Measurements from ENCODE around the gene IL1F10.

DNA sequence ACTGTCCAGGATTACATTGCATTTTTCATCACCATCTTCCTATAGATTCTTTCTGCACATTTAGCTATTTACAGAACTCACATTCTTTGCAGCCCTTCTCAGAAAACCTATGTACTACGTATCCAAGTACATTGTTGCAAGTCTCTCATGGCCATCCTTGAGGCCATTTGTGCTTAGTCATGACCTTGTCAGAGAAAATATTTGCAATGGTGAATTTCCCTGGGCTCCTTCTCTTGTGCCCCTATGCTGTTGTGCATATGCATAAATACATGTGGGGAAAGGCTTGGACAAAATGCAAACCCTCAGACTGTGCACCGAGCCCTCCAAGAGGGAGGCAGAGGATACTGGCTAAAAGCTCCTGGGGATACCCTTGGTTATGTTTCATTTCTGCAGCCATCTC, 43.0 kb upstream of the IL1F10 start:
- TF ChIP-seq, protein P1, sequence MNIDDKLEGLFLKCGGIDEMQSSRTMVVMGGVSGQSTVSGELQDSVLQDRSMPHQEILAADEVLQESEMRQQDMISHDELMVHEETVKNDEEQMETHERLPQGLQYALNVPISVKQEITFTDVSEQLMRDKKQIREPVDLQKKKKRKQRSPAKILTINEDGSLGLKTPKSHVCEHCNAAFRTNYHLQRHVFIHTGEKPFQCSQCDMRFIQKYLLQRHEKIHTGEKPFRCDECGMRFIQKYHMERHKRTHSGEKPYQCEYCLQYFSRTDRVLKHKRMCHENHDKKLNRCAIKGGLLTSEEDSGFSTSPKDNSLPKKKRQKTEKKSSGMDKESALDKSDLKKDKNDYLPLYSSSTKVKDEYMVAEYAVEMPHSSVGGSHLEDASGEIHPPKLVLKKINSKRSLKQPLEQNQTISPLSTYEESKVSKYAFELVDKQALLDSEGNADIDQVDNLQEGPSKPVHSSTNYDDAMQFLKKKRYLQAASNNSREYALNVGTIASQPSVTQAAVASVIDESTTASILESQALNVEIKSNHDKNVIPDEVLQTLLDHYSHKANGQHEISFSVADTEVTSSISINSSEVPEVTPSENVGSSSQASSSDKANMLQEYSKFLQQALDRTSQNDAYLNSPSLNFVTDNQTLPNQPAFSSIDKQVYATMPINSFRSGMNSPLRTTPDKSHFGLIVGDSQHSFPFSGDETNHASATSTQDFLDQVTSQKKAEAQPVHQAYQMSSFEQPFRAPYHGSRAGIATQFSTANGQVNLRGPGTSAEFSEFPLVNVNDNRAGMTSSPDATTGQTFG (tag by site-specific recombination; IDR thresholded peaks at IDR 0.05; ENCODE audit: borderline replicate concordance) = no peak
- TF ChIP-seq ZNF354C (tag by site-specific recombination; IDR thresholded peaks at IDR 0.05; ENCODE audit: borderline replicate concordance, low read depth) (no peak), ZNF423 (tag by site-specific recombination; IDR thresholded peaks at IDR 0.05) (no peak), KLF10 (tag by site-specific recombination; IDR thresholded peaks at IDR 0.05) (no peak), ZNF621 (tag by site-specific recombination; IDR thresholded peaks at IDR 0.05) (no peak)
- TF ChIP-seq, protein P2, sequence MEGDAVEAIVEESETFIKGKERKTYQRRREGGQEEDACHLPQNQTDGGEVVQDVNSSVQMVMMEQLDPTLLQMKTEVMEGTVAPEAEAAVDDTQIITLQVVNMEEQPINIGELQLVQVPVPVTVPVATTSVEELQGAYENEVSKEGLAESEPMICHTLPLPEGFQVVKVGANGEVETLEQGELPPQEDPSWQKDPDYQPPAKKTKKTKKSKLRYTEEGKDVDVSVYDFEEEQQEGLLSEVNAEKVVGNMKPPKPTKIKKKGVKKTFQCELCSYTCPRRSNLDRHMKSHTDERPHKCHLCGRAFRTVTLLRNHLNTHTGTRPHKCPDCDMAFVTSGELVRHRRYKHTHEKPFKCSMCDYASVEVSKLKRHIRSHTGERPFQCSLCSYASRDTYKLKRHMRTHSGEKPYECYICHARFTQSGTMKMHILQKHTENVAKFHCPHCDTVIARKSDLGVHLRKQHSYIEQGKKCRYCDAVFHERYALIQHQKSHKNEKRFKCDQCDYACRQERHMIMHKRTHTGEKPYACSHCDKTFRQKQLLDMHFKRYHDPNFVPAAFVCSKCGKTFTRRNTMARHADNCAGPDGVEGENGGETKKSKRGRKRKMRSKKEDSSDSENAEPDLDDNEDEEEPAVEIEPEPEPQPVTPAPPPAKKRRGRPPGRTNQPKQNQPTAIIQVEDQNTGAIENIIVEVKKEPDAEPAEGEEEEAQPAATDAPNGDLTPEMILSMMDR (tag by site-specific recombination; IDR thresholded peaks at IDR 0.05) = no peak
- TF ChIP-seq, protein P3, sequence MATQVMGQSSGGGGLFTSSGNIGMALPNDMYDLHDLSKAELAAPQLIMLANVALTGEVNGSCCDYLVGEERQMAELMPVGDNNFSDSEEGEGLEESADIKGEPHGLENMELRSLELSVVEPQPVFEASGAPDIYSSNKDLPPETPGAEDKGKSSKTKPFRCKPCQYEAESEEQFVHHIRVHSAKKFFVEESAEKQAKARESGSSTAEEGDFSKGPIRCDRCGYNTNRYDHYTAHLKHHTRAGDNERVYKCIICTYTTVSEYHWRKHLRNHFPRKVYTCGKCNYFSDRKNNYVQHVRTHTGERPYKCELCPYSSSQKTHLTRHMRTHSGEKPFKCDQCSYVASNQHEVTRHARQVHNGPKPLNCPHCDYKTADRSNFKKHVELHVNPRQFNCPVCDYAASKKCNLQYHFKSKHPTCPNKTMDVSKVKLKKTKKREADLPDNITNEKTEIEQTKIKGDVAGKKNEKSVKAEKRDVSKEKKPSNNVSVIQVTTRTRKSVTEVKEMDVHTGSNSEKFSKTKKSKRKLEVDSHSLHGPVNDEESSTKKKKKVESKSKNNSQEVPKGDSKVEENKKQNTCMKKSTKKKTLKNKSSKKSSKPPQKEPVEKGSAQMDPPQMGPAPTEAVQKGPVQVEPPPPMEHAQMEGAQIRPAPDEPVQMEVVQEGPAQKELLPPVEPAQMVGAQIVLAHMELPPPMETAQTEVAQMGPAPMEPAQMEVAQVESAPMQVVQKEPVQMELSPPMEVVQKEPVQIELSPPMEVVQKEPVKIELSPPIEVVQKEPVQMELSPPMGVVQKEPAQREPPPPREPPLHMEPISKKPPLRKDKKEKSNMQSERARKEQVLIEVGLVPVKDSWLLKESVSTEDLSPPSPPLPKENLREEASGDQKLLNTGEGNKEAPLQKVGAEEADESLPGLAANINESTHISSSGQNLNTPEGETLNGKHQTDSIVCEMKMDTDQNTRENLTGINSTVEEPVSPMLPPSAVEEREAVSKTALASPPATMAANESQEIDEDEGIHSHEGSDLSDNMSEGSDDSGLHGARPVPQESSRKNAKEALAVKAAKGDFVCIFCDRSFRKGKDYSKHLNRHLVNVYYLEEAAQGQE (tag by site-specific recombination; IDR thresholded peaks at IDR 0.05) = no peak
- TF ChIP-seq, protein P4, sequence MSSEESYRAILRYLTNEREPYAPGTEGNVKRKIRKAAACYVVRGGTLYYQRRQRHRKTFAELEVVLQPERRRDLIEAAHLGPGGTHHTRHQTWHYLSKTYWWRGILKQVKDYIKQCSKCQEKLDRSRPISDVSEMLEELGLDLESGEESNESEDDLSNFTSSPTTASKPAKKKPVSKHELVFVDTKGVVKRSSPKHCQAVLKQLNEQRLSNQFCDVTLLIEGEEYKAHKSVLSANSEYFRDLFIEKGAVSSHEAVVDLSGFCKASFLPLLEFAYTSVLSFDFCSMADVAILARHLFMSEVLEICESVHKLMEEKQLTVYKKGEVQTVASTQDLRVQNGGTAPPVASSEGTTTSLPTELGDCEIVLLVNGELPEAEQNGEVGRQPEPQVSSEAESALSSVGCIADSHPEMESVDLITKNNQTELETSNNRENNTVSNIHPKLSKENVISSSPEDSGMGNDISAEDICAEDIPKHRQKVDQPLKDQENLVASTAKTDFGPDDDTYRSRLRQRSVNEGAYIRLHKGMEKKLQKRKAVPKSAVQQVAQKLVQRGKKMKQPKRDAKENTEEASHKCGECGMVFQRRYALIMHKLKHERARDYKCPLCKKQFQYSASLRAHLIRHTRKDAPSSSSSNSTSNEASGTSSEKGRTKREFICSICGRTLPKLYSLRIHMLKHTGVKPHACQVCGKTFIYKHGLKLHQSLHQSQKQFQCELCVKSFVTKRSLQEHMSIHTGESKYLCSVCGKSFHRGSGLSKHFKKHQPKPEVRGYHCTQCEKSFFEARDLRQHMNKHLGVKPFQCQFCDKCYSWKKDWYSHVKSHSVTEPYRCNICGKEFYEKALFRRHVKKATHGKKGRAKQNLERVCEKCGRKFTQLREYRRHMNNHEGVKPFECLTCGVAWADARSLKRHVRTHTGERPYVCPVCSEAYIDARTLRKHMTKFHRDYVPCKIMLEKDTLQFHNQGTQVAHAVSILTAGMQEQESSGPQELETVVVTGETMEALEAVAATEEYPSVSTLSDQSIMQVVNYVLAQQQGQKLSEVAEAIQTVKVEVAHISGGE (tag by site-specific recombination; conservative IDR thresholded peaks at IDR 0.05; ENCODE audit: low read depth) = no peak
